C4-2B (cell line): ENCODE measurements around the gene PLPPR2.

Source experiments
- CTCF ChIP-seq: fragments of 450-650 bp; conservative IDR thresholded peaks from 2 replicates; pipeline ENCODE4 v1.5.1; 2017; ENCODE audit warnings: mild to moderate bottlenecking
- ZFX ChIP-seq: fragments of 450-650 bp; IDR thresholded peaks from 2 replicates; pipeline ENCODE4 v1.6.1; 2017

GRCh38 chr19:11404588-11405222, 49.5 kb downstream of the PLPPR2 start:
- TF ChIP-seq CTCF (no peak), ZFX (no peak)
